Stimulated activated CD4-positive, alpha-beta T cell treated with anti-CD3 and anti-CD28 coated beads, Interleukin-2, amount 100 ng/mL, for 24 hours (primary cell): Measurements from ENCODE around the gene MAP2K7.
"Not testable (repeated sequence)": the region's sequence is repeated elsewhere in the genome, so short reads cannot be mapped to it uniquely, and the experiment has no call there.

Experiments used
- DNase-seq, 2 donors: peaks; one replicate each; pipeline ENCODE4 v3.0.0-alpha.2; 2020

The MAP2K7 gene

GRCh38 chr19:7908742-7909461 lies 5.2 kb downstream of the MAP2K7 start:
- no peak for DNase-seq

GRCh38 chr19:7909471-7910067 lies 5.9 kb downstream of the MAP2K7 start:
- DNase-seq, result no peak

- no peak for DNase-seq
Observed at GRCh38 chr19:7910321-7911161, 6.9 kb downstream of the MAP2K7 start.

- DNase-seq, result no peak
Observed at GRCh38 chr19:7911508-7912143, 7.9 kb downstream of the MAP2K7 start.

- no peak for DNase-seq
Observed at GRCh38 chr19:7912144-7912696, 8.5 kb downstream of the MAP2K7 start.

- no peak for DNase-seq
Observed at GRCh38 chr19:7912697-7913564, 9.3 kb downstream of the MAP2K7 start.

GRCh38 chr19:7913652-7914051 lies 10.0 kb downstream of the MAP2K7 start:
- no peak for DNase-seq

GRCh38 chr19:7914099-7914498 lies 10.4 kb downstream of the MAP2K7 start:
- no peak for DNase-seq

GRCh38 chr19:7914598-7915045 lies 10.9 kb downstream of the MAP2K7 start, which contains the start of gene TGFBR3L:
Gene TGFBR3L, plus strand, starts transcription at chr19:7914830.
- DNase-seq, result no peak

GRCh38 chr19:7915250-7916102 lies 11.8 kb downstream of the MAP2K7 start:
- no peak for DNase-seq

- peak; percentile 60 to 70 for DNase-seq
Observed at GRCh38 chr19:7916103-7916954, 12.7 kb downstream of the MAP2K7 start.

- no peak for DNase-seq
Observed at GRCh38 chr19:7916955-7917266, 13.2 kb downstream of the MAP2K7 start.

- peak; percentile 64 to 70 for DNase-seq
Observed at GRCh38 chr19:7917267-7918061, 13.8 kb downstream of the MAP2K7 start.

GRCh38 chr19:7918062-7918614 lies 14.5 kb downstream of the MAP2K7 start:
- not testable (repeated sequence) for DNase-seq

GRCh38 chr19:7918615-7919421 lies 15.1 kb downstream of the MAP2K7 start:
- no peak for DNase-seq

GRCh38 chr19:7919610-7920518 lies 16.2 kb downstream of the MAP2K7 start, which contains the start of gene SNAPC2:
Gene SNAPC2, plus strand, starts transcription at chr19:7920338. Its CDS starts 29 bp downstream, at chr19:7920367.
- peak; percentile 96 to 98 for DNase-seq
